ENCODE data around the gene ARL2.

GRCh38 chr11:65021003-65021402 lies 7.0 kb downstream of the ARL2 start:
- TF ChIP-seq EZH2 (IDR thresholded peaks at IDR 0.05; ENCODE audit: borderline replicate concordance, low read depth, low read length, severe bottlenecking) (no peak), JUN (IDR thresholded peaks at IDR 0.05; ENCODE audit: borderline replicate concordance, insufficient read depth, insufficient read length, low read depth) (no peak), POLR2A (IDR thresholded peaks at IDR 0.05; ENCODE audit: low read depth, low read length) (no peak), CTCF (IDR thresholded peaks at IDR 0.05; ENCODE audit: extremely low read depth in 1 of 2, insufficient read depth in 1 of 2, low read depth in 1 of 2, low read length in 2 of 2) (no peak), POLR2AphosphoS5 (IDR thresholded peaks at IDR 0.05; ENCODE audit: insufficient read depth, low read depth, low read length) (no peak), GATA2 (IDR thresholded peaks at IDR 0.05; ENCODE audit: insufficient read depth, insufficient read length, low read depth, low read length) (no peak)
- TF ChIP-seq, protein P1, sequence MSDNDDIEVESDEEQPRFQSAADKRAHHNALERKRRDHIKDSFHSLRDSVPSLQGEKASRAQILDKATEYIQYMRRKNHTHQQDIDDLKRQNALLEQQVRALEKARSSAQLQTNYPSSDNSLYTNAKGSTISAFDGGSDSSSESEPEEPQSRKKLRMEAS (IDR thresholded peaks at IDR 0.05; ENCODE audit: insufficient read depth, insufficient read length), result no peak
